HG03108 (cell line): ENCODE data around the gene MYADM.

Source experiments
- ATAC-seq: cut with Tn5 transposase; IDR thresholded peaks from one replicate; pipeline ENCODE4 v1.9.1; 2021; ENCODE audit warnings: moderate library complexity; ENCODE audit not compliant: unreplicated experiment

Gene MYADM

GRCh38 chr19:53884256-53884655 is 16.6 kb downstream of the MYADM start:
- ATAC-seq, result no peak

GRCh38 chr19:53885036-53885435 is 17.4 kb downstream of the MYADM start:
- ATAC-seq, result no peak

GRCh38 chr19:53892301-53892980 is 24.8 kb downstream of the MYADM start:
- no peak for ATAC-seq

- ATAC-seq, result no peak
These were observed 25.3 kb downstream of the MYADM start for GRCh38 chr19:53892981-53893325.

- no peak for ATAC-seq
These were observed 27.0 kb downstream of the MYADM start for GRCh38 chr19:53894707-53895106.

- ATAC-seq, result no peak
These were observed 29.0 kb downstream of the MYADM start for GRCh38 chr19:53896682-53897081.

GRCh38 chr19:53897459-53897858 is 29.8 kb downstream of the MYADM start:
- no peak for ATAC-seq

GRCh38 chr19:53898166-53898565 is 30.5 kb downstream of the MYADM start:
- no peak for ATAC-seq

- no peak for ATAC-seq
These were observed 31.1 kb downstream of the MYADM start for GRCh38 chr19:53898636-53899341.

- ATAC-seq, result no peak
These were observed 32.6 kb downstream of the MYADM start for GRCh38 chr19:53900191-53900860.

- ATAC-seq, result no peak
These were observed 35.5 kb downstream of the MYADM start for GRCh38 chr19:53903055-53903680.

- no peak for ATAC-seq
These were observed 37.2 kb downstream of the MYADM start for GRCh38 chr19:53904909-53905308.

GRCh38 chr19:53905787-53906186 is 38.1 kb downstream of the MYADM start:
- no peak for ATAC-seq

- ATAC-seq, result no peak
These were observed 38.8 kb downstream of the MYADM start for GRCh38 chr19:53906211-53907192.

- ATAC-seq, result no peak
These were observed 39.5 kb downstream of the MYADM start for GRCh38 chr19:53907193-53907581.

- ATAC-seq, result no peak
These were observed 40.0 kb downstream of the MYADM start for GRCh38 chr19:53907690-53908089.

GRCh38 chr19:53908106-53908934 is 40.6 kb downstream of the MYADM start:
- no peak for ATAC-seq

GRCh38 chr19:53908935-53909415 is 41.3 kb downstream of the MYADM start, which contains the start of gene CACNG7:
CACNG7 (plus strand) TSS chr19:53909278; CDS start chr19:53912832, 3,554 bp downstream.
- no peak for ATAC-seq

GRCh38 chr19:53909471-53910169 is 41.9 kb downstream of the MYADM start:
- ATAC-seq, result no peak
